ENCODE results near the gene C2CD3. TPM values are rescaled to one million over a fixed set of nuclear protein-coding genes. Genes with fewer than 3 reads are reported as not detected.

The C2CD3 gene
- total and polyA plus RNA-seq, 9 of the 15 experiments (the other 6 are each of a cell fraction or from before 2014, with no cell fraction given) = 4.4 to 20.2 (median 15.4) TPM

- H3K4me3 ChIP-seq = no peak overlapping the region
- 82% methylated on average over 3 of the region's 4 CpGs for WGBS (ENCODE audit: insufficient coverage, low coverage, missing lambda C conversion rate)
- no TSS peak for BruUV-seq (replicated peaks)
- H3K27me3 ChIP-seq (ENCODE audit: control insufficient read depth in 2 of 2, insufficient read depth in 2 of 2, low read length in 2 of 2) = no peaks in the 10 kb centered on the region
- no peak overlapping the region for H3K4me2 ChIP-seq (ENCODE audit: insufficient read depth, low read length)
- in situ Hi-C loops (cut with MboI) = no loop called here
- CTCF ChIA-PET (ENCODE audit: low intra/inter-chr PET ratio) = no interaction called here
- peaks cover 41% of the 10 kb centered on the region for H3K36me3 ChIP-seq (ENCODE audit: control insufficient read depth, insufficient read depth, low read length)
- DNase-seq (ENCODE audit: extremely low read depth in 1 of 4, low spot score in 3 of 4) (no peak), ATAC-seq (no peak), FAIRE-seq (no peak)
- no peak overlapping the region for H3K27ac ChIP-seq (ENCODE audit: extremely low read depth, low read depth, low read length)
- H4K20me1 ChIP-seq (replicated peaks; ENCODE audit: control insufficient read depth, insufficient read depth, low read length) = no peaks in the 10 kb centered on the region
- POLR2A ChIA-PET = interaction anchor here (0.7 kb wide), 1 partner anchor 64 kb away, joined by 3 read pairs; no protein-coding TSS in a partner anchor
- intact Hi-C loops (cut with micrococcal nuclease) = no loop called here
- H2AFZ ChIP-seq (ENCODE audit: low read depth, low read length) = no peak overlapping the region
- no peak overlapping the region for H3K9ac ChIP-seq (ENCODE audit: insufficient read depth in 1 of 2, low read depth in 2 of 2, low read length in 2 of 2)
- TF ChIP-seq IRF9 (tag; IDR thresholded peaks at IDR 0.05) (no peak), ZFP91 (CRISPR knock-in tag; IDR thresholded peaks at IDR 0.05) (no peak), ELK1 (CRISPR knock-in tag; IDR thresholded peaks at IDR 0.05) (no peak), ZNF764 (CRISPR knock-in tag; IDR thresholded peaks at IDR 0.05; ENCODE audit: low read depth) (no peak), RERE (CRISPR knock-in tag; IDR thresholded peaks at IDR 0.05; ENCODE audit: borderline replicate concordance) (no peak), PYGO2 (tag; IDR thresholded peaks at IDR 0.05) (no peak), PURB (CRISPR knock-in tag; IDR thresholded peaks at IDR 0.05; ENCODE audit: low read depth) (no peak)
- no peaks in the 10 kb centered on the region for H3K9me3 ChIP-seq (replicated peaks; ENCODE audit: control insufficient read depth, insufficient read depth, low read depth, low read length)
- peaks cover 0 to 12% of the 10 kb centered on the region in 2 experiments; a peak in 3 of 5 replicates for H3K4me1 ChIP-seq (replicated peaks in 1 of 2; ENCODE audit: control insufficient read depth in 2 of 2, insufficient read depth in 2 of 2, low read length in 2 of 2)
- no peaks in the 10 kb centered on the region for H3K9me1 ChIP-seq (ENCODE audit: control insufficient read depth, insufficient read depth, low read length)
- peaks cover 91% of the 10 kb centered on the region for H3K79me2 ChIP-seq (ENCODE audit: control insufficient read depth, insufficient read depth, low read length)
These were observed 11.8 kb upstream of the C2CD3 start for GRCh38 chr11:74182635-74183034.
